Gastroesophageal sphincter (tissue), 4 donors: Measurements from ENCODE around the gene SNRNP70. TPM values are rescaled to one million over a fixed set of nuclear protein-coding genes. Genes with fewer than 3 reads are reported as not detected.

Experiments
- ATAC-seq: fragments of 150-250 bp; one replicate; pipeline ENCODE4 v1.9.1; 2016; ENCODE audit warnings: mild to moderate bottlenecking, moderate library complexity
- H3K27ac ChIP-seq, 4 donors: fragments of 200-600 bp; sonication (generic) in 3 of 4; 1 replicate in 3 of 4; 2 replicates in 1 of 4; pipeline ENCODE4 v1.5.1; 2016 to 2019
- H3K27me3 ChIP-seq: fragments of 200-600 bp; sonication (generic); one replicate; pipeline ENCODE4 v1.5.1; 2019
- H3K36me3 ChIP-seq, 2 donors: fragments of 200-600 bp; sonication (generic); one replicate each; pipeline ENCODE4 v1.5.1; 2019; ENCODE audit warnings: control low read depth in 1 of 2
- H3K4me1 ChIP-seq, 3 donors: fragments of 200-600 bp; sonication (generic); 1 replicate in 2 of 3; 2 replicates in 1 of 3; pipeline ENCODE4 v1.5.1; 2016 to 2019; ENCODE audit warnings: control low read depth in 2 of 3
- H3K4me3 ChIP-seq, 2 donors: fragments of 200-600 bp; sonication (generic); one replicate each; pipeline ENCODE4 v1.5.1; 2019; ENCODE audit warnings: mild to moderate bottlenecking in 1 of 2, moderate library complexity in 1 of 2
- H3K9me3 ChIP-seq, 3 donors: fragments of 200-600 bp; sonication (generic); one replicate each; pipeline ENCODE4 v1.5.1; 2017 to 2019; ENCODE audit warnings: control low read depth in 2 of 3
- EP300 ChIP-seq: sonication (generic); formaldehyde crosslinking; IDR thresholded peaks from one replicate; pipeline ENCODE4 v1.6.1; 2017; ENCODE audit warnings: antibody characterized with exemption, mild to moderate bottlenecking
- POLR2A ChIP-seq, 2 donors: fragments of 450-650 bp; IDR thresholded peaks; one replicate each; pipeline ENCODE4 v1.6.1; 2017; ENCODE audit warnings: antibody characterized with exemption in 2 of 2, mild to moderate bottlenecking in 2 of 2, moderate library complexity in 1 of 2
- POLR2AphosphoS5 ChIP-seq: sonication (generic); formaldehyde crosslinking; IDR thresholded peaks from one replicate; pipeline ENCODE4 v1.6.1; 2017; ENCODE audit warnings: antibody characterized with exemption
- WGBS, 2 donors: methylation state at CpG; one replicate each; pipeline ENCODE4 v1.1.5; 2018; ENCODE audit warnings: low coverage in 1 of 2; 5-methylcytosine and 5-hydroxymethylcytosine counted together
- total RNA-seq, 4 donors: library from RNA; depleted of rRNA; stranded (reverse); fragments of >200 nt; gene quantifications; one replicate each; pipeline ENCODE4 v1.1.0, GENCODE V29; 2016
- TF ChIP-seq, protein P1 (sequence below), 4 experiments: fragments of 200-600 bp in 2 of 4; fragments of 450-650 bp in 2 of 4; sonication (generic) in 1 of 4; IDR thresholded peaks; one replicate each; pipeline ENCODE4 v1.5.1; 2017 to 2019; ENCODE audit warnings: antibody characterized with exemption in 4 of 4, mild to moderate bottlenecking in 2 of 4, moderate library complexity in 2 of 4

The SNRNP70 gene
- total RNA-seq, 4 donors from 2014 or later = 77.4 to 323 (median 192) TPM

- Histone ChIP-seq H3K4me1 (peaks cover 0 to 39% (median 18%) of the 10 kb centered on the region in 3 donors), H3K27ac (peak overlapping the region in 3 of 4 donors; percentile 82 to 88 (median 83)), H3K9me3 (no peaks in the 10 kb centered on the region), H3K36me3 (no peaks in the 10 kb centered on the region), H3K4me3 (peak overlapping the region in 1 of 2 donors; percentile 77), H3K27me3 (no peaks in the 10 kb centered on the region)
- no peak for TF ChIP-seq POLR2AphosphoS5
- ATAC-seq = no peak
- WGBS, 2 donors = 6 to 16% methylated on average over 16 to 27 of the region's 45 CpGs
These were observed 66.2 kb downstream of the SNRNP70 start for GRCh38 chr19:49151267-49152118.

DNA sequence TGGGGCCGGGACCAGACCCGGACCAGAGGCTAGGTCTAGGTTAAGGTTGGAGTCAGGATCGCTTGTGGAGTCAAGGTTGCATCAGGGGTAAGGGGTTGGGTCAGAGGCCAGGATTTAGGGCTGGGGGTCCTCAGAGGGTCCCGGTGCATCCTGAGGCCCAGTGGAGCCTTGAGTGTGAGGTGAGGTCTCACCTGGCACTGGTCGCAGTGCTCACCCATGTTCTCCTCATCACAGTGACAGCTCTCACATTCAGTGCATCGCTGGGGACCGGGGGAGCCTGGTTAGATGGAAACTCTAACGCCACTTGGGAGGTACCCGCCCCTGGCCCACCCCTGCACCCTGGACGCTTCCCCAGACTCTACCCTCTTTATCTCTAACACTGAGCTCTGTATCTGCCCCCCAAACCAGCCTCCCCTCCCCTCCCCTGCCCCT lies 66.9 kb downstream of the SNRNP70 start:
- ATAC-seq = no peak
- WGBS, 2 donors = 31 to 41% methylated on average over 5 to 7 of the region's 10 CpGs

GRCh38 chr19:49153167-49153809 lies 68.0 kb downstream of the SNRNP70 start:
- Histone ChIP-seq H3K36me3 (no peaks in the 10 kb centered on the region), H3K27ac (no peak overlapping the region), H3K4me3 (no peak overlapping the region), H3K27me3 (no peaks in the 10 kb centered on the region), H3K4me1 (peaks cover 0 to 46% (median 20%) of the 10 kb centered on the region in 3 donors), H3K9me3 (no peaks in the 10 kb centered on the region)
- 83 to 95% methylated on average over 3 to 9 of the region's 10 CpGs for WGBS, 2 donors
- TF ChIP-seq, protein P1, sequence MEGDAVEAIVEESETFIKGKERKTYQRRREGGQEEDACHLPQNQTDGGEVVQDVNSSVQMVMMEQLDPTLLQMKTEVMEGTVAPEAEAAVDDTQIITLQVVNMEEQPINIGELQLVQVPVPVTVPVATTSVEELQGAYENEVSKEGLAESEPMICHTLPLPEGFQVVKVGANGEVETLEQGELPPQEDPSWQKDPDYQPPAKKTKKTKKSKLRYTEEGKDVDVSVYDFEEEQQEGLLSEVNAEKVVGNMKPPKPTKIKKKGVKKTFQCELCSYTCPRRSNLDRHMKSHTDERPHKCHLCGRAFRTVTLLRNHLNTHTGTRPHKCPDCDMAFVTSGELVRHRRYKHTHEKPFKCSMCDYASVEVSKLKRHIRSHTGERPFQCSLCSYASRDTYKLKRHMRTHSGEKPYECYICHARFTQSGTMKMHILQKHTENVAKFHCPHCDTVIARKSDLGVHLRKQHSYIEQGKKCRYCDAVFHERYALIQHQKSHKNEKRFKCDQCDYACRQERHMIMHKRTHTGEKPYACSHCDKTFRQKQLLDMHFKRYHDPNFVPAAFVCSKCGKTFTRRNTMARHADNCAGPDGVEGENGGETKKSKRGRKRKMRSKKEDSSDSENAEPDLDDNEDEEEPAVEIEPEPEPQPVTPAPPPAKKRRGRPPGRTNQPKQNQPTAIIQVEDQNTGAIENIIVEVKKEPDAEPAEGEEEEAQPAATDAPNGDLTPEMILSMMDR (IDR thresholded peaks at IDR 0.05) = no peak
- TF ChIP-seq POLR2A (IDR thresholded peaks at IDR 0.05) (no peak), EP300 (no peak), POLR2AphosphoS5 (no peak)
- no peak for ATAC-seq

More for the DNA sequence above, 66.9 kb downstream of the SNRNP70 start:
- Histone ChIP-seq H3K27ac (peak overlapping the region in 3 of 4 donors; percentile 82 to 88 (median 83)), H3K4me3 (peak overlapping the region in 1 of 2 donors; percentile 77), H3K9me3 (no peaks in the 10 kb centered on the region), H3K36me3 (no peaks in the 10 kb centered on the region), H3K4me1 (peaks cover 0 to 38% (median 18%) of the 10 kb centered on the region in 3 donors), H3K27me3 (no peaks in the 10 kb centered on the region)
- TF ChIP-seq POLR2A (IDR thresholded peaks at IDR 0.05) = no peak
- TF ChIP-seq, protein P1 (IDR thresholded peaks at IDR 0.05) = no peak
- TF ChIP-seq POLR2AphosphoS5 = no peak
- no peak for TF ChIP-seq EP300

- H3K27me3 ChIP-seq = no peaks in the 10 kb centered on the region
- no peak overlapping the region for H3K4me3 ChIP-seq
- H3K27ac ChIP-seq = no peak overlapping the region
- no peaks in the 10 kb centered on the region for H3K36me3 ChIP-seq
- ATAC-seq = no peak
- peaks cover 0 to 46% (median 20%) of the 10 kb centered on the region in 3 donors for H3K4me1 ChIP-seq
- H3K9me3 ChIP-seq = no peaks in the 10 kb centered on the region
- TF ChIP-seq, protein P1 (IDR thresholded peaks at IDR 0.05) = no peak
- TF ChIP-seq POLR2AphosphoS5 (no peak), EP300 (no peak), POLR2A (IDR thresholded peaks at IDR 0.05) (no peak)
- 80 to 97% methylated on average over 4 to 6 of the region's 6 CpGs for WGBS, 2 donors
These were observed 69.0 kb downstream of the SNRNP70 start for GRCh38 chr19:49154279-49154678.

DNA sequence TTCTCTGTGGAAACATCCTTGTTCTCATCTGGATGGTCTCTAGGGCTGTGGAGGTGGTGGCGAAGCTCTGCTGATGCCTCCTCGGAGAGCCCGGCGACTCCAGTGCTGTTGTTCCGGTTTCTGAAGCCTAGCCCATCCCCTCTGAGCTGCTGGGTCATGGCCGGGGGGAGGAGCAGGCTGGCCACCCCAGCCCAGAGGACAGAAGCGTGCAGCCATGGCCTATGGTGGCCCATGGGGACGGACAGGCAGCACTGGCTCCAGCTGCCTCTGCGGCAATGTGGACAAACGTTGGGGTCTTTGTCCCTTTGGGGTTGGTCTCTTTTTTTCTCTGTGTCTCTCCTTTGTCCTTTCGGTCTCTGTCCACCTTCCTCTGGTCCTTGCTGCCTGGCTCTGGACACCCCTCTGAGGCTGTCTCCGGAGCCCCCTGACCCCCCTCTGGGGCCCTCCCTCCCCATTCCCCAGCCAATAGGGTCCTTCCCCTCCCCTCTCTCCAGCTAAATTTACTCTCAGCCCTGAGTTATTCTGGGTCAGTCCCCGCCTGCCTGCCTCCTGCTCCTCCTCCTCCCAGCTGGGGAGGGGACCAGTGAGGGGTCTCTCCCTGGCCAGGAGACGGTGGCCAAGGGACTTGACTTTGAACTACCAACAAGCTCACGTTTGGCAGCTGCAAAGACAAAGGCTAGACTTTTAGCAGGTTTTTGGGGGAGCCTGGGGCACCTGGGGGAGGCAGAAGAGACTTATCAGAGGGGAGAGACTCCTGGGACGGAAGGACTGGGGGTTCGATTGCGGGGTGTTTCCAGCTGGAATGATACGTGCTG lies 70.0 kb downstream of the SNRNP70 start, which contains the start of gene HRC:
Gene HRC (minus strand): TSS at position 392 of the 815 bp plus-strand sequence. CDS start 159 bp downstream, at position 233.
- Histone ChIP-seq H3K4me3 (peak within 1 kb of the TSS in 1 of 2 donors; percentile 3), H3K27ac (peak within 1 kb of the TSS in 3 of 4 donors; percentile 4 to 42 (median 9)), H3K4me1 (peaks cover 0 to 49% (median 20%) of the 10 kb centered on the region in 3 donors), H3K36me3 (no peaks in the 10 kb centered on the region), H3K9me3 (no peaks in the 10 kb centered on the region), H3K27me3 (no peaks in the 10 kb centered on the region)
- WGBS, 2 donors = 36 to 80% methylated on average over 3 to 7 of the region's 19 CpGs
- TF ChIP-seq POLR2AphosphoS5 = no peak
- no peak for TF ChIP-seq EP300
- TF ChIP-seq POLR2A (IDR thresholded peaks at IDR 0.05) = no peak
- TF ChIP-seq, protein P1 (IDR thresholded peaks at IDR 0.05) = no peak
- ATAC-seq = no peak
